Fibroblast of lung (primary cell): ENCODE data around the gene NTMT1. TPM values are rescaled to one million over a fixed set of nuclear protein-coding genes. Genes with fewer than 3 reads are reported as not detected.

Experiments
- DNase-seq, 2 donors: peaks; one replicate each; pipeline versions ENCODE4 v3.0.0 to v3.0.0-alpha.2; 2010; ENCODE audit warnings: low read depth in 2 of 2
- H2AFZ ChIP-seq: 2 replicates; pipeline ENCODE4 v1.5.1; 2012; ENCODE audit warnings: low read length, control low read depth, inconsistent platforms
- H3K27ac ChIP-seq: 2 replicates; pipeline ENCODE4 v1.5.1; 2011; ENCODE audit warnings: low read length, control low read depth; ENCODE audit not compliant: insufficient read depth
- H3K27me3 ChIP-seq: 2 replicates; pipeline ENCODE4 v1.5.1; 2011; ENCODE audit warnings: mild to moderate bottlenecking, low read length; ENCODE audit not compliant: control insufficient read depth, insufficient read depth
- H3K36me3 ChIP-seq: 2 replicates; pipeline ENCODE4 v1.5.1; 2011; ENCODE audit warnings: low read length; ENCODE audit not compliant: control insufficient read depth, insufficient read depth
- H3K4me1 ChIP-seq: 2 replicates; pipeline ENCODE4 v1.5.1; 2011; ENCODE audit warnings: low read length; ENCODE audit not compliant: control insufficient read depth, insufficient read depth; ENCODE audit errors: extremely low read depth
- H3K4me2 ChIP-seq: 2 replicates; pipeline ENCODE4 v1.5.1; 2011; ENCODE audit warnings: low read length, control low read depth; ENCODE audit not compliant: insufficient read depth; ENCODE audit errors: extremely low read depth
- H3K4me3 ChIP-seq, 4 experiments: fragments of 200-600 bp in 1 of 4; sonication (generic) in 1 of 4; replicated peaks in 1 of 4; 2 replicates each; pipeline ENCODE4 v1.5.1; 2011 to 2016; ENCODE audit warnings: low read length in 4 of 4, low read depth in 3 of 4, mild to moderate bottlenecking in 3 of 4, control low read depth in 2 of 4, inconsistent platforms in 1 of 4, mixed read lengths in 1 of 4; ENCODE audit not compliant: insufficient read depth in 1 of 4; ENCODE audit errors: control extremely low read depth in 1 of 4
- H3K79me2 ChIP-seq: 2 replicates; pipeline ENCODE4 v1.5.1; 2012; ENCODE audit warnings: mild to moderate bottlenecking, low read length, inconsistent platforms; ENCODE audit not compliant: control insufficient read depth, insufficient read depth
- H3K9ac ChIP-seq: 2 replicates; pipeline ENCODE4 v1.5.1; 2011; ENCODE audit warnings: mild to moderate bottlenecking, low read length, control low read depth; ENCODE audit not compliant: insufficient read depth
- H3K9me3 ChIP-seq: 2 replicates; pipeline ENCODE4 v1.5.1; 2012; ENCODE audit warnings: low read depth, low read length; ENCODE audit not compliant: control insufficient read depth, insufficient read depth
- H4K20me1 ChIP-seq: 2 replicates; pipeline ENCODE4 v1.5.1; 2011; ENCODE audit warnings: low read length; ENCODE audit not compliant: control insufficient read depth, insufficient read depth; ENCODE audit errors: extremely low read depth
- CTCF ChIP-seq, 2 donors: IDR thresholded peaks in 1 of 2; conservative IDR thresholded peaks in 1 of 2; 1 replicate in 1 of 2; 2 replicates in 1 of 2; pipeline ENCODE4 v1.5.1; 2011 to 2012; ENCODE audit warnings: low read length in 2 of 2, control low read depth in 1 of 2, inconsistent platforms in 1 of 2, low read depth in 1 of 2, mild to moderate bottlenecking in 1 of 2
- EZH2 ChIP-seq: IDR thresholded peaks from 2 replicates; pipeline ENCODE4 v1.5.1; 2012; ENCODE audit warnings: low read length, control low read depth, mild to moderate bottlenecking; ENCODE audit errors: missing control alignments
- polyA plus RNA-seq, 2 donors: library from polyadenylated mRNA; depleted of rRNA in 1 of 2; stranded (reverse) in 1 of 2; unstranded in 1 of 2; fragments of >200 nt; gene quantifications; 2 replicates each; pipeline ENCODE4 v1.2.1, GENCODE V29; 2011 to 2012; ENCODE audit warnings: missing spikeins in 1 of 2
- total RNA-seq: library from RNA; depleted of rRNA; stranded (reverse); fragments of >200 nt; gene quantifications from 2 replicates; pipeline ENCODE4 v1.2.1, GENCODE V29; 2014

The NTMT1 gene
- total and polyA plus RNA-seq, 2 donors (not counting 1 experiment from before 2014, with no cell fraction given), result 34.2 to 51.9 TPM

GRCh38 chr9:129666575-129666974 is 40.6 kb downstream of the NTMT1 start:
- Histone ChIP-seq H3K79me2 (no peaks in the 10 kb centered on the region), H3K27ac (no peak overlapping the region), H3K4me1 (no peaks in the 10 kb centered on the region), H3K4me3 (peak overlapping the region in 2 of 4 experiments; percentile 23 to 64), H4K20me1 (no peaks in the 10 kb centered on the region), H3K27me3 (no peaks in the 10 kb centered on the region), H3K4me2 (no peak overlapping the region), H3K9me3 (no peaks in the 10 kb centered on the region), H2AFZ (no peak overlapping the region), H3K36me3 (no peaks in the 10 kb centered on the region), H3K9ac (peak overlapping the region; percentile 46)
- TF ChIP-seq CTCF (conservative IDR thresholded peaks at IDR 0.05 in 1 of 2, IDR thresholded peaks at IDR 0.05 in 1 of 2; ENCODE audit: low read depth in 1 of 2, low read length in 2 of 2), result no peak
- no peak for TF ChIP-seq EZH2
- no peak for DNase-seq

- H3K27me3 ChIP-seq, result no peaks in the 10 kb centered on the region
- no peak overlapping the region for H3K27ac ChIP-seq
- peak overlapping the region in 1 of 4 experiments; percentile 64 for H3K4me3 ChIP-seq
- no peak for TF ChIP-seq EZH2
- no peak for TF ChIP-seq CTCF (conservative IDR thresholded peaks at IDR 0.05 in 1 of 2, IDR thresholded peaks at IDR 0.05 in 1 of 2; ENCODE audit: low read depth in 1 of 2, low read length in 2 of 2)
- no peak for DNase-seq
- H2AFZ ChIP-seq, result no peak overlapping the region
- no peaks in the 10 kb centered on the region for H4K20me1 ChIP-seq
- H3K9ac ChIP-seq, result no peak overlapping the region
- no peaks in the 10 kb centered on the region for H3K4me1 ChIP-seq
- no peaks in the 10 kb centered on the region for H3K36me3 ChIP-seq
- H3K4me2 ChIP-seq, result peak overlapping the region; percentile 3
- H3K79me2 ChIP-seq, result no peaks in the 10 kb centered on the region
- H3K9me3 ChIP-seq, result no peaks in the 10 kb centered on the region
These were observed 41.4 kb downstream of the NTMT1 start for GRCh38 chr9:129667378-129667777.

GRCh38 chr9:129667850-129668249 is 41.9 kb downstream of the NTMT1 start:
- no peak for TF ChIP-seq EZH2
- TF ChIP-seq CTCF (conservative IDR thresholded peaks at IDR 0.05 in 1 of 2, IDR thresholded peaks at IDR 0.05 in 1 of 2; ENCODE audit: low read depth in 1 of 2, low read length in 2 of 2), result no peak
- Histone ChIP-seq H3K36me3 (no peaks in the 10 kb centered on the region), H2AFZ (no peak overlapping the region), H3K27me3 (no peaks in the 10 kb centered on the region), H3K4me2 (no peak overlapping the region), H3K79me2 (no peaks in the 10 kb centered on the region), H3K4me3 (peak overlapping the region in 1 of 4 experiments; percentile 64), H3K4me1 (no peaks in the 10 kb centered on the region), H3K9me3 (no peaks in the 10 kb centered on the region), H4K20me1 (no peaks in the 10 kb centered on the region), H3K9ac (no peak overlapping the region), H3K27ac (no peak overlapping the region)
- no peak for DNase-seq
